IMR-90 (cell line): Measurements from ENCODE around the gene GRK5. TPM values are rescaled to one million over a fixed set of nuclear protein-coding genes. Genes with fewer than 3 reads are reported as not detected.

ENCODE experiments used
- ATAC-seq: fragments of 200-7000 bp; cut with Tn5 transposase; 2 replicates; pipeline ENCODE4 v1.9.1; 2020; ENCODE audit warnings: low read depth, mild to moderate bottlenecking, moderate library complexity
- BruUV-seq: library from RNA; stranded (reverse); fragments of 400-500 nt; replicated peaks from 2 replicates; lab custom pipeline; 2021; lab: Mats Ljungman, UMichigan
- CTCF ChIA-PET: fragments of 300-600 bp; formaldehyde crosslinking; extraction: SDS; loops from one replicate; lab custom pipeline; 2021; ENCODE audit warnings: antibody characterized with exemption; lab: Yijun Ruan, JAX
- POLR2A ChIA-PET: fragments of 300-600 bp; sonication (Branson Sonifier 250); formaldehyde crosslinking; loops from one replicate; lab custom pipeline; 2022; ENCODE audit warnings: antibody characterized with exemption; ENCODE audit not compliant: unreplicated experiment; lab: Charles Lee
- DNase-seq: peaks from one replicate; pipeline ENCODE4 v3.0.0; 2013
- H2AFZ ChIP-seq: replicated peaks from 2 replicates; pipeline ENCODE3; 2013; ENCODE audit warnings: low read length, mild to moderate bottlenecking; ENCODE audit not compliant: poor library complexity
- H2AK5ac ChIP-seq: 2 replicates; pipeline ENCODE4 v1.6.1; 2013; ENCODE audit warnings: low read depth, low read length, inconsistent platforms
- H2AK9ac ChIP-seq: replicated peaks from 2 replicates; pipeline ENCODE3; 2013; ENCODE audit warnings: mild to moderate bottlenecking, low read depth, low read length, moderate library complexity; ENCODE audit not compliant: poor library complexity
- H2BK120ac ChIP-seq: 2 replicates; pipeline ENCODE4 v1.6.1; 2013; ENCODE audit warnings: low read depth, low read length, inconsistent platforms
- H2BK15ac ChIP-seq: 3 replicates; pipeline ENCODE4 v1.6.1; 2013; ENCODE audit warnings: low read depth, low read length, inconsistent platforms
- H2BK20ac ChIP-seq: 2 replicates; pipeline ENCODE4 v1.6.1; 2013; ENCODE audit warnings: low read depth, mild to moderate bottlenecking, inconsistent platforms, low read length, moderate library complexity
- H2BK5ac ChIP-seq: 2 replicates; pipeline ENCODE4 v1.6.1; 2013; ENCODE audit warnings: mild to moderate bottlenecking, low read depth, low read length, inconsistent platforms; ENCODE audit not compliant: poor library complexity, severe bottlenecking
- H3K14ac ChIP-seq: replicated peaks from 2 replicates; pipeline ENCODE4 v1.6.1; 2013; ENCODE audit warnings: low read depth, low read length, inconsistent platforms
- H3K18ac ChIP-seq: 2 replicates; pipeline ENCODE4 v1.6.1; 2013; ENCODE audit warnings: low read depth, low read length, control low read depth
- H3K23ac ChIP-seq: 2 replicates; pipeline ENCODE4 v1.6.1; 2013; ENCODE audit warnings: low read depth, low read length, inconsistent platforms
- H3K27ac ChIP-seq: 2 replicates; pipeline ENCODE4 v1.5.1; 2013; ENCODE audit warnings: mild to moderate bottlenecking, control low read depth, low read length; ENCODE audit not compliant: insufficient read depth
- H3K27me3 ChIP-seq: 2 replicates; pipeline ENCODE4 v1.6.1; 2013; ENCODE audit warnings: low read length; ENCODE audit not compliant: control insufficient read depth, insufficient read depth
- H3K36me3 ChIP-seq: 2 replicates; pipeline ENCODE4 v1.6.1; 2013; ENCODE audit warnings: low read length, mixed read lengths; ENCODE audit not compliant: control insufficient read depth, insufficient read depth
- H3K4ac ChIP-seq: 2 replicates; pipeline ENCODE4 v1.6.1; 2013; ENCODE audit warnings: low read depth, low read length, inconsistent platforms
- H3K4me1 ChIP-seq: 2 replicates; pipeline ENCODE4 v1.6.1; 2013; ENCODE audit warnings: low read length, mixed read lengths; ENCODE audit not compliant: control insufficient read depth, insufficient read depth
- H3K4me2 ChIP-seq: 2 replicates; pipeline ENCODE4 v1.6.1; 2013; ENCODE audit warnings: low read depth, mild to moderate bottlenecking, control low read depth, low read length, moderate library complexity
- H3K4me3 ChIP-seq: 2 replicates; pipeline ENCODE4 v1.5.1; 2013; ENCODE audit warnings: low read depth, mild to moderate bottlenecking, control low read depth, low read length, moderate library complexity; ENCODE audit not compliant: insufficient read depth
- H3K56ac ChIP-seq: 2 replicates; pipeline ENCODE4 v1.6.1; 2013; ENCODE audit warnings: low read length, inconsistent platforms; ENCODE audit not compliant: insufficient read depth; ENCODE audit errors: extremely low read depth
- H3K79me1 ChIP-seq, 2 experiments: 2 replicates each; pipeline ENCODE4 v1.6.1; 2013; ENCODE audit warnings: low read length in 2 of 2, inconsistent platforms in 1 of 2, low read depth in 1 of 2
- H3K9ac ChIP-seq: 2 replicates; pipeline ENCODE4 v1.6.1; 2013; ENCODE audit warnings: low read depth, low read length, control low read depth
- H3K9me1 ChIP-seq: 2 replicates; pipeline ENCODE4 v1.6.1; 2013; ENCODE audit warnings: low read length, inconsistent platforms; ENCODE audit not compliant: insufficient read depth
- H3K9me3 ChIP-seq: 2 replicates; pipeline ENCODE4 v1.6.1; 2013; ENCODE audit warnings: low read length; ENCODE audit not compliant: control insufficient read depth, insufficient read depth
- H4K20me1 ChIP-seq: 2 replicates; pipeline ENCODE4 v1.6.1; 2013; ENCODE audit warnings: low read length, inconsistent platforms; ENCODE audit not compliant: insufficient read depth
- H4K5ac ChIP-seq: 2 replicates; pipeline ENCODE4 v1.6.1; 2013; ENCODE audit warnings: mild to moderate bottlenecking, low read depth, low read length, control low read depth
- H4K8ac ChIP-seq, 2 experiments: 2 replicates each; pipeline ENCODE4 v1.6.1; 2013; ENCODE audit warnings: low read depth in 2 of 2, low read length in 2 of 2, control low read depth in 1 of 2, inconsistent platforms in 1 of 2
- H4K91ac ChIP-seq: 2 replicates; pipeline ENCODE4 v1.6.1; 2013; ENCODE audit warnings: low read depth, low read length, inconsistent platforms; ENCODE audit not compliant: insufficient read depth
- CHD1 ChIP-seq: IDR thresholded peaks from 2 replicates; pipeline ENCODE4 v1.6.1; 2012; ENCODE audit warnings: low read depth, low read length, improper control_type of control experiment
- CTCF ChIP-seq: conservative IDR thresholded peaks from 2 replicates; pipeline ENCODE4 v1.5.1; 2012; ENCODE audit warnings: mild to moderate bottlenecking, low read depth, low read length, improper control_type of control experiment
- FOS ChIP-seq: fragments of 150-350 bp; IDR thresholded peaks from 2 replicates; pipeline ENCODE4 v1.6.1; 2016; ENCODE audit warnings: low read depth, low read length
- MAZ ChIP-seq: IDR thresholded peaks from 2 replicates; pipeline ENCODE4 v1.6.1; 2012; ENCODE audit warnings: low read depth, mild to moderate bottlenecking, low read length, improper control_type of control experiment, moderate library complexity, borderline replicate concordance
- MXI1 ChIP-seq: IDR thresholded peaks from 2 replicates; pipeline ENCODE4 v1.6.1; 2012; ENCODE audit warnings: low read depth, mild to moderate bottlenecking, low read length, moderate library complexity, borderline replicate concordance
- NFE2L2 ChIP-seq: fragments of 150-350 bp; IDR thresholded peaks from 2 replicates; pipeline ENCODE4 v1.6.1; 2016; ENCODE audit warnings: low read depth, mild to moderate bottlenecking, low read length
- RAD21 ChIP-seq: IDR thresholded peaks from 2 replicates; pipeline ENCODE4 v1.6.1; 2012; ENCODE audit warnings: low read length, improper control_type of control experiment
- RCOR1 ChIP-seq: IDR thresholded peaks from 2 replicates; pipeline ENCODE4 v1.6.1; 2012; ENCODE audit warnings: mild to moderate bottlenecking, low read length, improper control_type of control experiment; ENCODE audit not compliant: insufficient replicate concordance
- RFX5 ChIP-seq: IDR thresholded peaks from 2 replicates; pipeline ENCODE4 v1.8.0; 2012; ENCODE audit warnings: low read depth, mild to moderate bottlenecking, low read length, moderate library complexity
- SMC3 ChIP-seq: fragments of 150-350 bp; IDR thresholded peaks from 2 replicates; pipeline ENCODE4 v1.6.1; 2016; ENCODE audit warnings: low read depth, mild to moderate bottlenecking, antibody characterized with exemption, low read length, moderate library complexity
- WGBS, 2 experiments: methylation state at CpG; one replicate each; pipeline versions ENCODE4 v1.1.5 to v1.1.7; 2013; ENCODE audit warnings: missing lambda C conversion rate in 2 of 2; ENCODE audit not compliant: insufficient read length in 1 of 2; ENCODE audit errors: extremely low coverage in 2 of 2; 5-methylcytosine and 5-hydroxymethylcytosine counted together
- dilution Hi-C: fragments of 300-500 bp; cut with HindIII; formaldehyde crosslinking; loops from one replicate; pipeline ENCODE4 v1.14.3; 2018; ENCODE audit warnings: low sequenced_read_pairs; ENCODE audit not compliant: unreplicated experiment
- in situ Hi-C: fragments of 300-500 bp; cut with MboI; formaldehyde crosslinking; loops from 3 replicates; pipeline ENCODE4 v1.14.3; 2019; ENCODE audit warnings: low sequenced_read_pairs, inconsistent platforms, mixed read lengths
- intact Hi-C: fragments of 100-400 bp; cut with micrococcal nuclease; formaldehyde crosslinking; loops from 2 replicates; pipeline ENCODE4 v1.10.0; 2022
- polyA plus RNA-seq, 3 experiments: library from polyadenylated mRNA; depleted of rRNA; stranded (reverse); fragments of >200 nt; gene quantifications; 2 replicates each; pipeline ENCODE4 v1.2.3, GENCODE V29; 2012; ENCODE audit warnings: low replicate concordance in 1 of 3
- total RNA-seq: library from RNA; depleted of rRNA; stranded (reverse); fragments of >200 nt; gene quantifications from 2 replicates; pipeline ENCODE4 v1.2.3, GENCODE V29; 2012

GRK5 gene
- total and polyA plus RNA-seq, 2 of the 4 experiments (the other 2 are of a cell fraction) = 12.9 to 16.3 TPM

- H3K9ac ChIP-seq = peak overlapping the region; percentile 68; the same call in 1 of the 2 replicates
- peaks cover 4% of the 10 kb centered on the region; the same call in 1 of the 2 replicates for H3K36me3 ChIP-seq
- no peak overlapping the region for H3K56ac ChIP-seq
- peak overlapping the region; percentile 93 for H3K27ac ChIP-seq
- intact Hi-C loops (no loop called here), in situ Hi-C loops (no loop called here), dilution Hi-C loops (no loop called here)
- H3K27me3 ChIP-seq = no peaks in the 10 kb centered on the region
- H4K20me1 ChIP-seq = peaks cover 55% of the 10 kb centered on the region
- H3K4me2 ChIP-seq = peak overlapping the region; percentile 42
- H3K14ac ChIP-seq = peak overlapping the region; percentile 87; the same call in 1 of the 2 replicates
- peak overlapping the region; percentile 83 for H3K23ac ChIP-seq
- ChIA-PET CTCF (interaction anchor here (1.0 to 1.9 kb wide), 3 partner anchors 13 to 141 kb away, joined by 4 to 7 read pairs (median 5); no protein-coding TSS in a partner anchor), POLR2A (interaction anchor here (1.6 kb wide), 1 partner anchor 11 kb away, joined by 5 read pairs; no protein-coding TSS in a partner anchor)
- no TSS peak for BruUV-seq
- H2AFZ ChIP-seq = no peak overlapping the region
- H3K4me3 ChIP-seq = no peak overlapping the region
- peak overlapping the region; percentile 98; the same call in 1 of the 2 replicates for H3K18ac ChIP-seq
- peak overlapping the region; percentile 43; the same call in 1 of the 2 replicates for H4K5ac ChIP-seq
- peak overlapping the region; percentile 69 for H2AK5ac ChIP-seq
- 67% methylated on average over 7 of the region's 9 CpGs; no CpG with 5 or more reads in 1 of the 2 experiments for WGBS, 2 experiments
- peak overlapping the region; percentile 93 for H4K91ac ChIP-seq
- no peaks in the 10 kb centered on the region for H3K9me3 ChIP-seq
- ATAC-seq = no peak; the same call in 1 of the 2 replicates
- H2BK15ac ChIP-seq = peak overlapping the region; percentile 83; the same call in 2 of the 3 replicates
- H2AK9ac ChIP-seq = no peak overlapping the region
- peak overlapping the region; percentile 83 for H2BK120ac ChIP-seq
- TF ChIP-seq RAD21 (no peak), RFX5 (no peak), NFE2L2 (no peak), MXI1 (no peak), FOS (no peak), SMC3 (no peak), MAZ (no peak), CTCF (no peak), CHD1 (no peak), RCOR1 (no peak)
- H3K9me1 ChIP-seq = peaks cover 37% of the 10 kb centered on the region
- peaks cover 40% of the 10 kb centered on the region for H3K4me1 ChIP-seq
- H2BK20ac ChIP-seq = peak overlapping the region; percentile 4; the same call in 1 of the 2 replicates
- peak overlapping the region; percentile 87 for H3K4ac ChIP-seq
- H3K79me1 ChIP-seq = peaks cover 48 to 84% of the 10 kb centered on the region in 2 experiments
- H4K8ac ChIP-seq = peak overlapping the region; percentile 72 to 76; a peak in 2 of 4 replicates
- no peak overlapping the region for H2BK5ac ChIP-seq
- DNase-seq = peak; percentile 50
Measured at GRCh38 chr10:119222966-119223386, 15.6 kb downstream of the GRK5 start.
